ENCODE data around the gene JOSD2.
A peak's percentile ranks its signal among the peaks of the same experiment; 100 is the strongest.

The JOSD2 gene

GRCh38 chr19:50511069-50511822, at the start of gene JOSD2:
Gene JOSD2, minus strand, starts transcription at chr19:50511191. Its CDS starts 760 bp downstream, at chr19:50510431.
- peak; percentile 92 for ATAC-seq

GRCh38 chr19:50559636-50560035, 48.6 kb upstream of the JOSD2 start:
- DNase-seq (no peak), ATAC-seq (no peak)

More at GRCh38 chr19:50511069-50511822, at the start of gene JOSD2:
- peak; percentile 94 for DNase-seq

GRCh38 chr19:50558449-50558848, 47.5 kb upstream of the JOSD2 start:
- DNase-seq (no peak), ATAC-seq (no peak)

GRCh38 chr19:50558039-50558438, 47.0 kb upstream of the JOSD2 start:
- no peak for ATAC-seq

GRCh38 chr19:50557009-50557613, 46.1 kb upstream of the JOSD2 start:
- DNase-seq: no peak
- ATAC-seq: no peak

More at GRCh38 chr19:50558039-50558438, 47.0 kb upstream of the JOSD2 start:
- no peak for DNase-seq

- DNase-seq (peak; percentile 88), ATAC-seq (peak; percentile 62)
Measured at GRCh38 chr19:50556282-50557008, 45.5 kb upstream of the JOSD2 start.

- ATAC-seq (no peak), DNase-seq (no peak)
Measured at GRCh38 chr19:50555450-50556281, 44.7 kb upstream of the JOSD2 start.

- ATAC-seq: no peak
Measured at GRCh38 chr19:50555033-50555432, 44.0 kb upstream of the JOSD2 start.

GRCh38 chr19:50554212-50554611, 43.2 kb upstream of the JOSD2 start:
- DNase-seq (no peak), ATAC-seq (no peak)

More at GRCh38 chr19:50555033-50555432, 44.0 kb upstream of the JOSD2 start:
- no peak for DNase-seq

GRCh38 chr19:50553134-50553703, 42.2 kb upstream of the JOSD2 start:
- ATAC-seq: no peak
- DNase-seq: no peak

- no peak for DNase-seq
- ATAC-seq: no peak
Measured at GRCh38 chr19:50552540-50552939, 41.5 kb upstream of the JOSD2 start.

- DNase-seq (no peak), ATAC-seq (no peak)
Measured at GRCh38 chr19:50551715-50552187, 40.8 kb upstream of the JOSD2 start.

- no peak for DNase-seq
- no peak for ATAC-seq
Measured at GRCh38 chr19:50551034-50551714, 40.2 kb upstream of the JOSD2 start.

- no peak for DNase-seq
- ATAC-seq: no peak
Measured at GRCh38 chr19:50550594-50550966, 39.6 kb upstream of the JOSD2 start.

GRCh38 chr19:50549927-50550593, 39.1 kb upstream of the JOSD2 start:
- DNase-seq (no peak), ATAC-seq (no peak)

- no peak for DNase-seq
- no peak for ATAC-seq
Measured at GRCh38 chr19:50549059-50549926, 38.3 kb upstream of the JOSD2 start.

GRCh38 chr19:50548191-50549058, 37.4 kb upstream of the JOSD2 start:
- no peak for DNase-seq
- ATAC-seq: no peak

GRCh38 chr19:50547385-50548190, 36.6 kb upstream of the JOSD2 start:
- DNase-seq (no peak), ATAC-seq (no peak)
